WTC11 (cell line): ENCODE results near the gene NTN1. TPM values are rescaled to one million over a fixed set of nuclear protein-coding genes. Genes with fewer than 3 reads are reported as not detected.
"Not testable (repeated sequence)": the region's sequence is repeated elsewhere in the genome, so short reads cannot be mapped to it uniquely, and the experiment has no call there.

ENCODE experiments used
- ATAC-seq: fragments of 200-7000 bp; cut with Tn5 transposase; 2 replicates; pipeline ENCODE4 v1.10.0; 2021; ENCODE audit warnings: mild to moderate bottlenecking, moderate library complexity
- CTCF ChIA-PET: fragments of 300-600 bp; sonication (Branson Sonifier 250); formaldehyde crosslinking; loops from one replicate; lab custom pipeline; 2021; ENCODE audit warnings: antibody characterized with exemption; lab: Charles Lee
- POLR2A ChIA-PET: fragments of 350-600 bp; sonication (Branson Sonifier 250); formaldehyde crosslinking; loops from one replicate; lab custom pipeline; 2021; ENCODE audit warnings: antibody characterized with exemption; lab: Charles Lee
- DNase-seq: peaks from one replicate; pipeline ENCODE4 v3.0.0; 2021; ENCODE audit warnings: low spot score
- H3K27ac Mint-ChIP-seq: 2 replicates; pipeline ENCODE4 v1.8.0; 2021; ENCODE audit warnings: mixed read lengths
- H3K27me3 Mint-ChIP-seq: 2 replicates; pipeline ENCODE4 v1.8.0; 2021; ENCODE audit warnings: low read depth, mild to moderate bottlenecking, moderate library complexity, mixed read lengths
- H3K36me3 Mint-ChIP-seq: 2 replicates; pipeline ENCODE4 v1.8.0; 2021; ENCODE audit warnings: mixed read lengths
- H3K4me1 Mint-ChIP-seq: 2 replicates; pipeline ENCODE4 v1.8.0; 2022; ENCODE audit warnings: mixed read lengths
- H3K4me3 Mint-ChIP-seq: 2 replicates; pipeline ENCODE4 v1.8.0; 2021; ENCODE audit warnings: mild to moderate bottlenecking, moderate library complexity, mixed read lengths
- H3K9me3 Mint-ChIP-seq: 2 replicates; pipeline ENCODE4 v1.8.0; 2021; ENCODE audit warnings: mixed read lengths
- ESRRA ChIP-seq: sonication (generic); formaldehyde crosslinking; IDR thresholded peaks from 2 replicates; pipeline ENCODE4 v1.8.1; 2022; ENCODE audit warnings: mild to moderate bottlenecking, missing genetic modification reagents, borderline replicate concordance
- ETV6 ChIP-seq: sonication (generic); formaldehyde crosslinking; IDR thresholded peaks from 2 replicates; pipeline ENCODE4 v1.8.1; 2022; ENCODE audit warnings: mild to moderate bottlenecking, missing genetic modification reagents
- NFATC4 ChIP-seq: fragments of 250-450 bp; sonication (Bioruptor Pico); IDR thresholded peaks from 2 replicates; pipeline ENCODE4 v1.9.0; 2021; ENCODE audit warnings: mild to moderate bottlenecking
- total RNA-seq: library from RNA; stranded (reverse); gene quantifications from 3 replicates; pipeline ENCODE4 v1.2.3, GENCODE V29; 2021
- TF ChIP-seq, protein P1 (sequence below): sonication (generic); formaldehyde crosslinking; IDR thresholded peaks from 2 replicates; pipeline ENCODE4 v1.8.0; 2023; ENCODE audit warnings: missing genetic modification reagents
- TF ChIP-seq, protein P2 (sequence below): sonication (generic); formaldehyde crosslinking; conservative IDR thresholded peaks from 2 replicates; pipeline ENCODE4 v1.8.1; 2023; ENCODE audit warnings: mild to moderate bottlenecking, low read depth, missing genetic modification reagents, moderate library complexity
- TF ChIP-seq, protein P3 (sequence below): sonication (generic); formaldehyde crosslinking; IDR thresholded peaks from 2 replicates; pipeline ENCODE4 v1.8.1; 2023; ENCODE audit warnings: mild to moderate bottlenecking, missing genetic modification reagents, borderline replicate concordance
- TF ChIP-seq, protein P4 (sequence below): fragments of 250-450 bp; sonication (Bioruptor Pico); IDR thresholded peaks from 2 replicates; pipeline ENCODE4 v1.9.0; 2021; ENCODE audit warnings: mild to moderate bottlenecking

NTN1 gene
- total RNA-seq, 1 experiment from 2014 or later = 5.5 TPM

DNA sequence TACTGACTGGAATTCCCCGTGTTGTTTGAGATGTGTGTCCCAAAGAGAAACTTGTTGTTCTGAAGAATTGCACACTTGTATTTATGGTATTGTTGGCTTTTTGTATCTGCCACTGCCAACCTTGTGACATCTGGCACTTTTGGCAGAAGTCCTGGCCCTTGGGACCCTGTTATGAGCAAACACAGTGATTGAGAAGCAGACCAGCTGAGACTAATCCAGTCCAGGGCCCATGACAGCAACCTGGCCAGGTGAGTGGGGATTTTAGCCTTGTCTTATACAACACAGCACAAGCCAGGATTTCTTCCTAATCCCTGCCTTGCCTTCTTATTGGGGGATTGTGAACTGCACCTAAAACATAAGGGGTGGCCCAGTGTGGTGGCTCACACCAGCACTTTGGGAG is 80.0 kb downstream of the NTN1 start:
- peaks cover 14% of the 10 kb centered on the region for H3K36me3 Mint-ChIP-seq
- H3K4me1 Mint-ChIP-seq = peaks cover 19% of the 10 kb centered on the region
- H3K27me3 Mint-ChIP-seq = peaks cover 3% of the 10 kb centered on the region; the same call in 1 of the 2 replicates
- no peak for TF ChIP-seq ESRRA
- TF ChIP-seq, protein P1, sequence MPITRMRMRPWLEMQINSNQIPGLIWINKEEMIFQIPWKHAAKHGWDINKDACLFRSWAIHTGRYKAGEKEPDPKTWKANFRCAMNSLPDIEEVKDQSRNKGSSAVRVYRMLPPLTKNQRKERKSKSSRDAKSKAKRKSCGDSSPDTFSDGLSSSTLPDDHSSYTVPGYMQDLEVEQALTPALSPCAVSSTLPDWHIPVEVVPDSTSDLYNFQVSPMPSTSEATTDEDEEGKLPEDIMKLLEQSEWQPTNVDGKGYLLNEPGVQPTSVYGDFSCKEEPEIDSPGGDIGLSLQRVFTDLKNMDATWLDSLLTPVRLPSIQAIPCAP = no peak
- TF ChIP-seq, protein P2, sequence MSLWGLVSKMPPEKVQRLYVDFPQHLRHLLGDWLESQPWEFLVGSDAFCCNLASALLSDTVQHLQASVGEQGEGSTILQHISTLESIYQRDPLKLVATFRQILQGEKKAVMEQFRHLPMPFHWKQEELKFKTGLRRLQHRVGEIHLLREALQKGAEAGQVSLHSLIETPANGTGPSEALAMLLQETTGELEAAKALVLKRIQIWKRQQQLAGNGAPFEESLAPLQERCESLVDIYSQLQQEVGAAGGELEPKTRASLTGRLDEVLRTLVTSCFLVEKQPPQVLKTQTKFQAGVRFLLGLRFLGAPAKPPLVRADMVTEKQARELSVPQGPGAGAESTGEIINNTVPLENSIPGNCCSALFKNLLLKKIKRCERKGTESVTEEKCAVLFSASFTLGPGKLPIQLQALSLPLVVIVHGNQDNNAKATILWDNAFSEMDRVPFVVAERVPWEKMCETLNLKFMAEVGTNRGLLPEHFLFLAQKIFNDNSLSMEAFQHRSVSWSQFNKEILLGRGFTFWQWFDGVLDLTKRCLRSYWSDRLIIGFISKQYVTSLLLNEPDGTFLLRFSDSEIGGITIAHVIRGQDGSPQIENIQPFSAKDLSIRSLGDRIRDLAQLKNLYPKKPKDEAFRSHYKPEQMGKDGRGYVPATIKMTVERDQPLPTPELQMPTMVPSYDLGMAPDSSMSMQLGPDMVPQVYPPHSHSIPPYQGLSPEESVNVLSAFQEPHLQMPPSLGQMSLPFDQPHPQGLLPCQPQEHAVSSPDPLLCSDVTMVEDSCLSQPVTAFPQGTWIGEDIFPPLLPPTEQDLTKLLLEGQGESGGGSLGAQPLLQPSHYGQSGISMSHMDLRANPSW = no peak
- no peak for TF ChIP-seq ETV6
- TF ChIP-seq, protein P3, sequence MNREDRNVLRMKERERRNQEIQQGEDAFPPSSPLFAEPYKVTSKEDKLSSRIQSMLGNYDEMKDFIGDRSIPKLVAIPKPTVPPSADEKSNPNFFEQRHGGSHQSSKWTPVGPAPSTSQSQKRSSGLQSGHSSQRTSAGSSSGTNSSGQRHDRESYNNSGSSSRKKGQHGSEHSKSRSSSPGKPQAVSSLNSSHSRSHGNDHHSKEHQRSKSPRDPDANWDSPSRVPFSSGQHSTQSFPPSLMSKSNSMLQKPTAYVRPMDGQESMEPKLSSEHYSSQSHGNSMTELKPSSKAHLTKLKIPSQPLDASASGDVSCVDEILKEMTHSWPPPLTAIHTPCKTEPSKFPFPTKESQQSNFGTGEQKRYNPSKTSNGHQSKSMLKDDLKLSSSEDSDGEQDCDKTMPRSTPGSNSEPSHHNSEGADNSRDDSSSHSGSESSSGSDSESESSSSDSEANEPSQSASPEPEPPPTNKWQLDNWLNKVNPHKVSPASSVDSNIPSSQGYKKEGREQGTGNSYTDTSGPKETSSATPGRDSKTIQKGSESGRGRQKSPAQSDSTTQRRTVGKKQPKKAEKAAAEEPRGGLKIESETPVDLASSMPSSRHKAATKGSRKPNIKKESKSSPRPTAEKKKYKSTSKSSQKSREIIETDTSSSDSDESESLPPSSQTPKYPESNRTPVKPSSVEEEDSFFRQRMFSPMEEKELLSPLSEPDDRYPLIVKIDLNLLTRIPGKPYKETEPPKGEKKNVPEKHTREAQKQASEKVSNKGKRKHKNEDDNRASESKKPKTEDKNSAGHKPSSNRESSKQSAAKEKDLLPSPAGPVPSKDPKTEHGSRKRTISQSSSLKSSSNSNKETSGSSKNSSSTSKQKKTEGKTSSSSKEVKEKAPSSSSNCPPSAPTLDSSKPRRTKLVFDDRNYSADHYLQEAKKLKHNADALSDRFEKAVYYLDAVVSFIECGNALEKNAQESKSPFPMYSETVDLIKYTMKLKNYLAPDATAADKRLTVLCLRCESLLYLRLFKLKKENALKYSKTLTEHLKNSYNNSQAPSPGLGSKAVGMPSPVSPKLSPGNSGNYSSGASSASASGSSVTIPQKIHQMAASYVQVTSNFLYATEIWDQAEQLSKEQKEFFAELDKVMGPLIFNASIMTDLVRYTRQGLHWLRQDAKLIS (CRISPR knock-in tag) = no peak
- TF ChIP-seq, protein P4, sequence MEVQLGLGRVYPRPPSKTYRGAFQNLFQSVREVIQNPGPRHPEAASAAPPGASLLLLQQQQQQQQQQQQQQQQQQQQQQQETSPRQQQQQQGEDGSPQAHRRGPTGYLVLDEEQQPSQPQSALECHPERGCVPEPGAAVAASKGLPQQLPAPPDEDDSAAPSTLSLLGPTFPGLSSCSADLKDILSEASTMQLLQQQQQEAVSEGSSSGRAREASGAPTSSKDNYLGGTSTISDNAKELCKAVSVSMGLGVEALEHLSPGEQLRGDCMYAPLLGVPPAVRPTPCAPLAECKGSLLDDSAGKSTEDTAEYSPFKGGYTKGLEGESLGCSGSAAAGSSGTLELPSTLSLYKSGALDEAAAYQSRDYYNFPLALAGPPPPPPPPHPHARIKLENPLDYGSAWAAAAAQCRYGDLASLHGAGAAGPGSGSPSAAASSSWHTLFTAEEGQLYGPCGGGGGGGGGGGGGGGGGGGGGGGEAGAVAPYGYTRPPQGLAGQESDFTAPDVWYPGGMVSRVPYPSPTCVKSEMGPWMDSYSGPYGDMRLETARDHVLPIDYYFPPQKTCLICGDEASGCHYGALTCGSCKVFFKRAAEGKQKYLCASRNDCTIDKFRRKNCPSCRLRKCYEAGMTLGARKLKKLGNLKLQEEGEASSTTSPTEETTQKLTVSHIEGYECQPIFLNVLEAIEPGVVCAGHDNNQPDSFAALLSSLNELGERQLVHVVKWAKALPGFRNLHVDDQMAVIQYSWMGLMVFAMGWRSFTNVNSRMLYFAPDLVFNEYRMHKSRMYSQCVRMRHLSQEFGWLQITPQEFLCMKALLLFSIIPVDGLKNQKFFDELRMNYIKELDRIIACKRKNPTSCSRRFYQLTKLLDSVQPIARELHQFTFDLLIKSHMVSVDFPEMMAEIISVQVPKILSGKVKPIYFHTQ (CRISPR knock-in tag) = no peak
- TF ChIP-seq, all 79 proteins: peak for 0
- ATAC-seq (no peak), DNase-seq (no peak)
- ChIA-PET POLR2A (no interaction called here), CTCF (no interaction called here)
- peaks cover 25% of the 10 kb centered on the region for H3K9me3 Mint-ChIP-seq
- no peak overlapping the region for H3K27ac Mint-ChIP-seq
- H3K4me3 Mint-ChIP-seq = no peak overlapping the region

DNA sequence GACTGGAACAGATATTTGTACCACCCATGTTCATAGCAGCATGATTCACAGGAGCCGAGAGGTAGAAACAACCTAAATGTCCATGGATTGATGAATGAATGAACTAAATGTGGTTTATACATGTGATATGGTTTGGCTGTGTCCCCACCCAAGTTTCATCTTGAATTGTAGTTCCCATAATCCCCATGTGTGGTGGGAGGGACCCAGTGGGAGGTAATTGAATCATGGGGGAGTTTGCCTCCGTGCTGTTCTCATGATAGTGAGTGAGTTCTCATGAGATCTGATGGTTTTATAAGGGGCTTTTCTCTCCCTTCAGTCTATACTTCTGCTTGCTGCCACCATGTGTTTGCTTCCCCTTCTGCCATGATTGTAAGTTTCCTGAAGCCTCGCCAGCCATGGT is 81.9 kb downstream of the NTN1 start:
- H3K27me3 Mint-ChIP-seq, CTCF ChIA-PET, ATAC-seq, H3K36me3 Mint-ChIP-seq, DNase-seq, H3K4me3 Mint-ChIP-seq, H3K27ac Mint-ChIP-seq, POLR2A ChIA-PET: not testable (repeated sequence)
- Mint-ChIP-seq H3K9me3 (peaks cover 18% of the 10 kb centered on the region), H3K4me1 (peaks cover 32% of the 10 kb centered on the region)

DNA sequence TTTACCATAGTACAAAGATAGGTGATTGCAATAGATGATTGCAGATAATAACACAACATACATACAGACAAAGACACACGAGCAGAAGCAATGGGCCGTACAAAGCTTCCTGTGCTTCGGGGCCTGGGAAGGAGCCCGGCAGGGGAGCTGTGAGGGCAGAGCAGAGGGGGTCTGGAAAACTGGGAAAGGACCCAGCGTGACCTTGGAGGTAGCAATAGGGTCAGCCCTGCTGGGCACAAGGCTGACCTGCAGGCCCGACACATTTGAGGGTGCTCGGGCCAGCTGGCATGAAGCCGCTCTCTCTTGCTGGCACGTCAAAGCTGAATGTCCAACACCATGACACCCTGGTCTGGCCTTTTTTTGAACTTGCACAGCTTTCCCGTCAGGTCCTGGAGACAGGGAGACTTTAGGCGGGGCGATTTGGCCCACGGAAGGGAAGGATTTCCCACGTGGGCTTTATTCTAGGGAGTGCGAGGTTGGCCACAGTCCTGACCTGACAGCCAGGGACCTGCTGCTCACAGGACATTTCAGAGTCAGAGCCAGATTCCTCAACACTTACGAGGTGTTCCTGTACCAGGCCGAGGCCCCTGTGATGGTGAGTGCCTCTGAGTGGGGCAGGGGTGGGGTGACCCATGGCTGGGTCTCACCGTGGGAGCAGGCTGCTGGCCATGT is 83.2 kb downstream of the NTN1 start:
- H3K27me3 Mint-ChIP-seq = peaks cover 3% of the 10 kb centered on the region
- peaks cover 8% of the 10 kb centered on the region for H3K36me3 Mint-ChIP-seq
- peaks cover 18% of the 10 kb centered on the region for H3K9me3 Mint-ChIP-seq
- peaks cover 43% of the 10 kb centered on the region for H3K4me1 Mint-ChIP-seq
- H3K27ac Mint-ChIP-seq = no peak overlapping the region
- ATAC-seq (no peak), DNase-seq (no peak)
- no peak overlapping the region for H3K4me3 Mint-ChIP-seq
- TF ChIP-seq NFATC4 (CRISPR knock-in tag) = no peak
- ChIA-PET POLR2A (no interaction called here), CTCF (interaction anchor here (0.6 kb wide), 1 partner anchor 41 kb away, joined by 4 read pairs; no protein-coding TSS in a partner anchor)
